ENCODE data around the gene ADNP.
A peak's percentile ranks its signal among the peaks of the same experiment; 100 is the strongest.

The ADNP gene

DNA sequence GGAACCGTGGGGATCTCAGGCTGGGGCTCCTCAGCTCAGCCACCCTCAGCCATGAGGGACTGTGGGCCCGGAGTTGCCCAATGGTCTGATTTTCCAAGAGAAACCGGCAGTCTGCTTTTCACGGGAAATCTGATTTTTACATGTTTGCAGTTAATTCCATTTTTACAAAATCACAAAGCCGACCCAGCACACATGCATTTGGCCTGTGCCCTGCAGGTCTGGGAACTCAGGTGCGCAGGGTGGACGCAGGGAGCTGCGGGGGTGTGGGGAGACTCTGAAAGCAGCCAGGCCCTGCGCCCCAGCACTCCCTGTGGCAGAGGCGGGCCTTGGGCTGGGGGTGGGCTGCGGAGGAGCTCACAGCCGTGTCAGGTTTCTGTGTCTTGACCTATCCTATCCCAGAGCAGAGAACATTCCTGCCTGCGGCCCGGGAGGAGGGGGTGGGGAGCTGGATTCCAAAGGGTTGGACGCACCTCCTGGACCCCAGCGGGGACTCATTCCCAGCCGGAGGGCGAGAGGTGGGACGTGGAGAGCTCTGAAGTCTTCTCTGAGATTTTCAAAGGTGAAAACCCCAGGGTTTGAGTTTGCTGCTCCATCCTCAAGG lies 60.6 kb downstream of the ADNP start:
- DNase-seq = no peak

DNA sequence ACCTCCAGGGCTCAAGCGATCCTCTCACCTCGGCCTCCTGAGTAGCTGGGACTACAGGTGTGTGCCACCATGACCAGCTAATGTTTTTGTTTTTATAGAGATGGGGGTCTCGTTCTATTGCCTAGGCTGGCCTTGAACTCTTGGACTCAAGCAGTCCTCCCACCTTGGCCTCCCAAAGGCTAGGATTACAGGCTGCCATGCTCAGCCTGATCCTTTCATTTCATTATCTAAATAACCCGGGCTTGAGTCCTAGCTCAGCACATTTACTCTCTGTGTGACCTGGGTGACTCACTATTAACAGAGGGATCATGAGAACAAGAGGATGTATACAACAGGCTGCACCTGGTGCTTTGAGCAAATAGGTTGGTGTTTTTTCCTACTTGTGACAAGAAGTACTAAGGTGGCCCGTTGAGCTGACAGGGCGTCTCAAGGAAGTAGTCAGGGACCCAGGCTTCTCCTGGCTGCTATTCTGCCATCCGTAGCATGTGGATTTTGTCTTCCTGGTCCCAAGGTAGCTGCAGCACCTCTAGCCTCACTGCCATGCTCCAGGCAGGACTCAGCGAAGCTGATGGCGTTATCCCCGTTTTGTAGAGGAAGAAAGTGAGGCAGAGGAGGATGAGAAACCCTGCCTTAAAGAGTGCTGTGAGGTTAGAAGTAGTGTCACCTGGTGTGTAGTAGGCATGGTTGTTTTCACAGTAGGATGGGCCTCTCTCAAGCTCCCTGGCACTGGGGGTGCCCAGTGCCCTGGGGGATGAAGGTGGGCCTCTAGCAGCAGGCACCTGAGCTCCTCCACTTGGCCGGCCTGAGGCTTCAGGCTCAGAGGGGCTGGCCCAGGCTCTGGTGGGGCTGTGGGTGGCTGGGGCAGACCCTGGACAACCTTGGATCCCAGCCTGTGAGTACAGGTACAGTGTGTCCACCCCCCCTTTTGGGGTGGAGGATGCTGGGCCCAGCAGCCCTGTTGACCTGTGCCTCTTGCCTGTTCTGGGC lies 62.4 kb downstream of the ADNP start:
- DNase-seq = no peak

DNA sequence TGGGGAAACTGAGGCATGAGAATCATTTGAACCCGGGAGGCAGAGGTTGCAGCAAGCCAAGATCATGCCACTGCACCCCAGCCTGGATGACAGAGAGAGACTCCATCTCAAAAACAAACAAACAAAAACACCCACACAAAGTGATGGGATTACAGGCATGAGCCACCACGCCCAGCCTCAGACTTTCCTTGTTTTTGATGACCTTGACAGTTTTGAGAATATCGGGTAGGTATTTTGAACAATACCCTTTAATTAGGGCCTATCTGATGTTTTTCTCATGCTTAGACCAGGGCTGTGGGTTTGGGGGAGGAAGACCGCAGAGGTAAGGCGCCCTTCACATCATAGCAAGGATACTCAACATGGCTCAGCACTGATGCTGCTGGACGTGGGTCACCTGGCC lies 63.4 kb downstream of the ADNP start:
- DNase-seq = no peak

DNA sequence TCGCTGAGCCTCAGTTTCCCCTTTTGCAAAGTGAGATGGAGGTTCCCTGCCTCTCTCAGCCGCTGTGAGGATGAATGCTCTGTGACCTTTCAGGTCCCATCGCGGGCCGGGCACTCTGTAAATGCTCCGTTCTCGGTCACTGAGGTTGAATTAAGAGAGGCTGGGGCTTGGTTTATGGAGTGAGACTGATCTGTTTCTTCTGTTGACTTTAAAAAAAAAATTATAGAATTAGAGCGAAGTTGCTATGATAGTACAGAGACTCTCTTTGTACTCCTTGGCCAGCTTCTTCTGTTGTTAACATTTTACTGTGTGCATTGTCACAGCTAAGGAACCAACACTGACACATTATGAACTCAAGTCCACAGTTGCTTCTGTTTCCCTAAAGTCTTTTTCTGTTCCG lies 64.4 kb downstream of the ADNP start:
- no peak for DNase-seq

DNA sequence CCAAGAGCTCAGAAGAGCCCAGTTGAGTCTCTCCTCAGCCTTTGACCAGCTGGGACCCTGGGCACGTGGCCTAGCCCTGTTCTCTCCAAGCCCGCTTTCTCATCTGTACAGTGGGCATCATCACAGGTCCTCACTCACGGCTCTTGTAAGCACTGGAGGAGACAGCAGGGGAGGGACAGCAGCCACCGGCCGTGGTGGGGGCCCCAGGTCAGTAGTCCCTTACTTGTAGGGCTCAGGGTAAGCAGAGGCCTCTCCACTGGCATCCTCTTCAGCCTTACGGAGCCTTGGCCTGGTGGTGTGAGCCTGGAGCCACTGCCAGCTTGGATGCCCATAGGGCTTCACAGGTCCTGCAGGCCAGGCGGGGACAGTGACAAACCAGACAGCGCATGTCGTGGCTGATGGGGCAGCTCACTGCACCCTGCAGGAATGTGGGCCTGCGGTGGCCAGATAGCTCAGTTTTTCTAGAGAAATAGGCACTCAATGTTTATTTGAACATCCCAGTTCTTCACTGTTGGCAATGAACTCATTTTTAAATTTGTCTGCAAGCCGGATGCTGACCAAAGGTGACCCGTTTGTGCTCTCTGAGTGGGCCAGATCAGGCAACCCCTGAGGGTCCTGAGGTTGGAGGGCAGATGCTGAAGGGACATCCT lies 65.1 kb downstream of the ADNP start:
- DNase-seq = no peak

DNA sequence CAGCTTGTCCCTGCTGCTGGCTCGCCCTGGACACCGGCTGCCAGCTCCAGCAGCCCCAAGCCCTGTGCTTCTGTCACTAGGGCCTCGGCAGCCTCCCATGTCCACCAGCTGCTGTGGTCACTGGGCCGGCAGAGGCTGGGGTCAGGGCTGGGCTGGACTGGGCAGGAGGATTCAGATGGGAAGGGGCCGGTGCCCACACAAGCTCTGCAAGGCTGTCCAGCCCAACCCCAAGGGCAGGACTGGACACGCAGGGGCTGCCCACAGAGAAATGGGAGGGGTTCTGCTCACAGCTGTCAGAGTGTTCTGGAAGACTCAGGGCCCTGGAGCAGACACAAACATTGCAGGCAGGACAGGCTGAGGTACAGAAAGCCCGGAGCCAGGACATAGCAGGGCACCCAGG lies 65.6 kb downstream of the ADNP start:
- no peak for DNase-seq

DNA sequence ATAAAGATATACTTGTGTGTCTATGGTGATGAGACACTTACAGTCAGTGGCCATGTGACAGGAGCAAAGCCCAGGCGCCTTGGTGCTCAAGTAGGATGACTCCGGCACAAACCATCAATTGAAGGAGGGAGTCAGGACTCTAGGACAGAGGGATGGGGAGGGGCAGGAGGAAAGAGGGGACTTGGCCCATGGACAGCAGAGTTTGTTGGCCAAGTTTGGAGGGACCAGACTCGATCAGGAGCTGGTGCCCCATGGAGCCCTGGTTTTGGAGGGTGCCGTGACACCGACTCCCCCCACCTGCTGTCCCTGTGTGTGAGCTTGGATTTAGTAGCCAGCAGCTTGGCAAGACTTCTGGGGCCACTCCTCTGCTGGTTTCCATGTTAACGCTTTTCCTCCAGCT lies 66.1 kb downstream of the ADNP start:
- no peak for DNase-seq

DNA sequence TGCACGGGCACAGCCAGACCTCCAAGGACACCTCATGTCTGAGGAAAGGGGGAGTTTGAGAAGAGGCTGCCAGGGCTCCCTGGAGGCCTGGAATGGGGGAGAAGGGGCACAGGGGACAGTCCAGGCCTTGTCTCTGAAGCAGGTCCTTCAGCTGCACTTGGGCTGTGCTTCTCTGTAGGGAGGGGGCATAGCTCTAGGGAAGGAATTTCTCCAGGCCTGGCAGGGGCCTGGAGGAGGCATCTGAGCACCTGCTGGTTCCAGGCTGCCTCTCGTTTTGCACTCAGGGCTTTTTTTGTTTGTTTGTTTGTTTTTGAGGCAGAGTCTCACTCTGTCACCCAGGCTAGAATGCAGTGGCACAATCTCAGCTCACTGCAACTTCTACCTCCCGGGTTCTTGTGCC lies 68.7 kb downstream of the ADNP start:
- DNase-seq = no peak

DNA sequence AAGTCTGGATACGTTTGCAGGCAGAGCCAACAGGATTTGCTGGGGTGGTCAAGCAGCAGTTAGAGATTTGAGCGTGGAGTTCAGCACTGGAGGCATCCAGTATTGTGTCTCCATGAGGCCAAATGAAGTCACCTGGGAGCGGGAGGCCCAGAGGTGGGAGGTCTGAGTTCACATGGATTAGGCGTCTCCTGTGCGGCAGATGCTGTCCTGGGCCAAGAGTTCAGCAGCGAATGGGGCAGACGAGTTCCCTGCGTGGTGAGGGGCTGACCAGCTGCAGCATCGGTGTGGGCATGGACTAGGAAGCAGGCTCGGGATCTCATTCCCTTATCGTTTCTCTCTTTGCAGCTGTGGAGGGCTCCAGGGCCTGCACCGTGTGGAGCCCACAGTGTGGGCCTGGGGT lies 70.2 kb downstream of the ADNP start:
- DNase-seq = no peak

DNA sequence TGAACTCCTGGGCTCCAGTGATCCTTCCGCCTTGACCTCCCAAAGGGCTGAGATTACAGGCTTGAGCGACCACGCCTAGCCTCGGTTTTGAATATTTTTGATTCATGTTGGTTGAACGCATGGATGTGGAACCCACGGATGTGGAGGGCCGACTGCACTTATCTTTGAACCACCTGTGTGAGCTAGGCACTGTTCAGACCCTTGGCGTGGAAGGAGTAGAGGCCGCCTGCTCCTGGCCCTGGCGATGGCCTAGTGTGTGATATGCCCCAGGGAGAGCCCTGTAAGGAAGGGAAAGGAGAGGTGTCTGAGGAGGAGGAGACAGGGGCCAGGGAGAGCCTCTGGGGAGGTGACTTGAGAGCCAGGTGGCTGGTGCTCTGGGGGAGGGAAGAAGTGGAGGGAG lies 72.1 kb downstream of the ADNP start:
- DNase-seq = no peak

DNA sequence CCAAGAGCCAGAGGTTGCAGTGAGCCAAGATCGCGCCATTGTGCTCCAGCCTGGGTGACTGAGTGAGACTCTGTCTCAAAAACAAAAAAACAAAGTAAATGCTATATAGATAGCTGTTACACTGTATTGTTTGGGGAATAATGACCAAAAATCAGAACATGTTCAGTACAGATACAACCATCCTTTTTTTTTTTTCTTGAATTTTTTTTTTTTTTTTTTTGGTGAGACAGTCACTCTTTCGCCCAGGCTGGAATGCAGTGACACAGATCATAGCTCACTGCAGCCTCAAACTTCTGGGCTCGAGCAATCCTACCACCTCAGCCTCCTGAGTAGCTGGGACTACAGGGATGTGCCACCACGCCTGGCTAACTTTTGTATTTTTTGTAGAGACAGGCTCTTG lies 72.7 kb downstream of the ADNP start:
- DNase-seq = no peak

DNA sequence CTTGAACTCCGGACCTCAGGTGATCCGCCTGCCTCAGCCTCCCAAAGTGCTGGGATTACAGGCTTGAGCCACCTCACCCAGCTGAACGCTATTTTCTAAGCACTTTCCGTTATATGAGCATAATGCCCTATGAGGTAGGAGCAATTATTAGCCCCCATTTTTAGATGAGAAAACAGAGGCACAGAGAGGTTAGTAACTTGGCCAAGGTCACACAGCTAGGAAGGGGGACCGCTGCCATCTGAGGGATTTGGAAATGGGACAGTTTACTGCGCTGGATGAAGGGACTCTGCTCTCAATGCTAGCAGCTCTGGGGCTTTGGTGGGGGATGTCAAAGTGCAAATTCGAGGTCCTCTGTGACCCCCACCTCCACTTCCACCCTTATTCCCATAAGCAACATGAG lies 73.9 kb downstream of the ADNP start:
- DNase-seq = no peak

DNA sequence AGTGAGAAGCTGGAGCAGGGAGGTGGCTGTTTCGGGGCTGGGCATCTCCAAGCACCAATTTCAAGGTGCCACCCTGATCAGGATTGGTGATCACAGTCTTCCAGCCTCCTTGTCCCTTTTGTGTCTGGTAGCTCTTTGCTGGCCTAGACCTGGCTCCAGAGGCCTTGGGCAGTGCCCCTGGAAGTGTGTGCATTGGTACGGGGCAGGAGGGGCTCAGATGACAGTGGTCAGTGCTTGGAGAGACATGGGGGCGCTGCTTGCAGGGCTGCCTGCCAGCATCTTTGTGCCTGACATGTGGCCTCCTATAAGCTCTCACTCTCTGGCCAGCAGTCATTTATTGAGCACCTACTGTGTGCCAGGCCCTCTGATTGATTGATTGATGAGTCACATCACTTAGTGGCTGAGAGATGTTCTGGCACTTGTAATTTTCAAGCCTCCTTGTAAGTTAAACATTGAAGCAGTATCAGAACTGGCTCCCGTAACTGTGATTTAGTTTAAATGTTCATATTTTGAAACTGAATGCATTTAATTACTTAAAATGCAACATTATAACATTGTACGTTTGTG lies 74.7 kb downstream of the ADNP start:
- no peak for DNase-seq

DNA sequence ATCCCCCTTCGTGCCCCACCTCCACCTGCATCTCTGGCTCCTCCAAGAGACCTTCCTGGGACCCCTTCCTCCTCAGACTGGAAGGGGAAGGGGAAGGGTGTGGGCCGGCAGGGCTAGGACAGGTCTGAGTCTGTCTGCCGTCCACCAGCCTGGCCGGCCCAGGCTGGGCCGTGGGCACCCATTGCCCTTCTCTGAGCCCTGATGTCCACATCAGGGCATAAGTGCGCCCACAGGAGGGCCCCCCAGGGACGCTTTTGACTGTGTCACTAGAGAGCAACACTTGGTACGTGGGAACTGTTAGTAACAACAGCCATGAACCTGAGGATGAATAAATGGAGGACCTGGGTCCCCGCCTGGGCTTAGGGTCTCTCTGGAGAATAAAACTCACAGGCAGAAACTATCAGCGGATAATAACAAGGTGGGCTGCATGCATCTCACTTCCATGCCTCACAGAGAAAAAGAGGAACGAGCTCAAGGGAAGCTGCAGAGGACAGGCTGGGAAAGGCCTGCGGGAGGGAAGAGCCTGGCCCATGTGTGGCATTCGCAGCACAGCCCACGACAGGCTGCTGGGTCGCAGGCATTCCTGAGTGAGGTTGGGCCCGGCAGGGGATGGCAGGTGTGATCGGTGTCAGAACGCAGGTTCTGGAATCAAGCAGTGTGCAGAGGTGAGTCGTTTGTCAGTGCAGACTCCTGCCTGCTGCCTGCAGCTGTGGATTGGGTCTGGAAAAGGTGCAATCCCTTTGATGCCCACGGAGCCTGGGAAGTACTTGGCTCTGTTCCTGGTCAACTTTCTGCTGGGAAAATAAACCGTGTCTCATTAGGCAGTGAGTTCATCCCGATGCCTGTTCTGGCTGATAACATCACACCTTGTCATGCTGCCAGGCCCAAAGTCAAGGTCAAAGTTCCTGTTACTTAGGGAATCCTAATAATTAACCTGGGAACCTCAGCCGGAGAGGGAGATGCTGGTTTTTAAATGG lies 75.5 kb downstream of the ADNP start:
- DNase-seq = no peak

DNA sequence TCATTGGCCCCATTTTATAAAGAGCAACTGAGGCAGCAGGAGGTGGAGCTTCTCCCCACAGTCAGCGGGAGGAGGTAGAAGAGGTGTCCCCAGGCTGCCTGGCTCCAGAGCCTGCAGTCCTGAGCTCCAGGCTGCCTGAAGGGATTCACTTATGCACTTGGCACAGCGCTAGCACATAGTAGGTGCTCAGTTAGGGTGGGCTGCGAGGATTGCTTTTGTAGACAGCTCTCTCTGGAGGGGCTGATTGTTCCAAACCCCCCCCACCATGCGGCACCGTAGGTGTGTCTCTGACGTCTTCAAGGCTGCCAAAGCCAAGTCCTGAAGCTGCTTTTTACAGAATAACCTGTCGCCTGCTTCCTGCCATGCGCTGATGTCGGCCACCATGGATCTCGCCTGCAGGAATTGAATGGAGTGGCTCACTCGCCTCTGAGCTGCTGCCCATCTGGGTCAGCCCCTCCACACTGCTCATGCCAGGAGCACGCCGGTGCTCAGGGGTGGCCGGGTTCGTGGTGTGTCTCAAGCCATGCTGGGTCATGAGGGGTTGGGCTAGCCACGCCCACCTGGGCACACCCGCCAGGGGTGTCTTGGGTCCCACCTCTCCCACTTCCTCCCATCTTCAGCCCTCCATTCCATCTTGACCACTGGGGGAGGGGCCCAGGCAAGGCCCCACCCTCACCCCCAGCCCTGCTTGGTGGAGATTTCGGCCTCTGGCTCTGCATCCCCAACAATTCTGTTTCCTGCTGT lies 76.6 kb downstream of the ADNP start:
- DNase-seq = peak; percentile 24

DNA sequence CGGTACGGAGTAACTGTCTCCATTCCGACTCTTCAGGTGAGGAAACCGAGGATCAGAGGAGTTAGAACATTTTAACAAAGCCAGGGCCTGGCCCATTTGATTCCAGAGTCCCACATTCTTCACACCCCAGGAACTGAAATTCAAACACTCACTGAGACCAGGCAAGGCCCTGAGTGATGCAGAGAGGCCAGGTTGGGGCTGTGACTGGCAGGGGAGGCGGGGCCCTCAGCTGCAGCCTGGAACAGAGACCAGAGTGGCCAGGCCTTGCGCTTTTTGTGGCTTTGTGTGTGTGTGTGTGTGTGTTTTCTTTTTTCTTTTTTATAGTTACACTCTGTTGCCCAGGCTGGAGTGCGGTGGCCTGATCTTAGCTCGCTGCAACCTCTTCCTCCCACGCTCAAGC lies 79.2 kb downstream of the ADNP start:
- DNase-seq = no peak

DNA sequence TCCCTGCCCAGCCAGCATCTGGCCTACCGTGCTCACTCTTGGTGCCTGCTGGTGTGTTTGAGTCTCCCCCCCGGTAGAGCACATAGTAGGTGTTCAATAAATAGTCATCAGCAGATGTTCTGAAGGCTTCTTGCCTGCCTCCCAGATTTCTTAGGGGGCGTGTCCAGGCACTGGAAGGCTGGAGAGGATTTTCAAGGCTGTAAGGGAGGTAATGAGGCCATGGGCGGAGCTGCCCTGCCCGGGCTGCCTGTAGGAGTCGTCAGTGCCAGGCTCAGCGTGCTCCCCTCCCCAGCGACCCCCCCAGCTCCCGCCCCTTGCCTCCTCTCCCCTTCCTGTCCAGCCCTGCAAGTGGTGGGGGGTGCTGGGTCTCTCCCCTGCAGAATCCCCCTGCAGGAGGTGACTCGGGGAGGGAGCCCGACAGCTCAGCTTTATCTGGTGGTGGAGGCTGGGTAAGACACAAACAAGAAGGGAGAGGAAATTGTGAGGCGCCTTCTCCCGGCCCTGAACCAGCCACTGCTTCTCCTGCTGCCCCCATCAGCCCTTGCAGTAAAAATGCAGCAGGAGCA lies 80.4 kb downstream of the ADNP start:
- peak; percentile 44 for DNase-seq

DNA sequence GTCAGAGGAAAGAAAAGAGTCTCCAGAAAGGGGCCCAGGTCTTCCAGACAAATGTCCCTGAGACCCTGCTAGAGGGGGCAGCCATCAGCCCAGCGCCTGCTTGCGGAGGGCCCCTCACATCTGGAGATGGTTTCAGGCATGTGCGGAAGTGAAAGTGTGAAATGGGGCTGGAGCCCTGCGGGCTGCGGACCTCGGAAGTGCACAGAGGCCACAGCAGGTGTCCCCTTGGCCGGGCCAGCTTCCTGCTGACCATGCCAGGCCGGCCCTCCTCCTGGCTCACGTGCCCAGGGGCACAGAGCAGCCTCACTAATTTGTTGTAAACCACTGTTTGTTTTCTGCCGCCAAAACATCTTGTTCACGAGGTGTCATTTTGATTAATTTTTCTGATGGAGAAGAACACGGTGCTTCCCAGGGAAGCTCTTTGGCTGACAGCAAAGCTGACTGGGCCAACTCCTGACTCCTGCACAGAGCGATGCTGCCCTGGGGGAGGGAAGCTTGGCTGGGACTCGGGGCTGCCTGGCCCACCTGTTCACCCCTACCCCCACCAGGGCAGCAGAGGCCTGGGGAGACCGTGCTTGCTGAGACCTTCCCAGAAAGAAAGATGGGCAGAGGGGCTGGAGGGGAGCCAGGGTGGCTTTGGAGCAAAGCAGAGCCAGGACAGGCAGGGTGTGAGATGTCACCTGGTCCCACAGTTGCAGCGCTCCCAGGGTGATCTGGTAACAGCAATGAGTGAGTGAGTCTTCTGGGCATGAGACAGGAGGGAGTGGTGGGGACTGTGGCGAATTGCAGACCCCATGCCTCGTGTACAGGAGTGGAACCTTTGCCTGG lies 82.2 kb downstream of the ADNP start:
- no peak for DNase-seq

DNA sequence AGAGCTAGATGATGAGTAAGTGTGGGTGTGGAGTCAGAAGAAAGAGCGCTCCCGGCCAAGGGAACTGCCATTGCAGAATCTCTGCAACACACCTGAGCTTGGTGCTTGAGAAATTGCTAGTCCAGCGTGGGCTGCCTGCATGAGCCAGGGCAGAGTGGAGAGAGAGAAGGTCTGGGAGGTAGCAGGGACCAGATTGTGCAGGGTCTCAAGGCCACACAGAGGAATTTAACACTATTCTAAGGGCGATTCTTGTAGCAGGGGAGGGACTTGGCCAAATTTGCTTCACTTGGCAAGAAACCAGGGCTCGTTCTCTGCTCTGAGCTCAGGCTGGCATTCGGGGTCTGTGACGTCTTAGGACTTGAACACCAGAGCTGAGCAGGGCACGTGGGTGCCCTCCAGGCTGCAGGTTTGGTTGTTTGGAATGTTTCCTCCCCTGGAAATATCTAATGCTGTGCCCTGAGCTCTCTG lies 82.9 kb downstream of the ADNP start:
- DNase-seq = no peak

DNA sequence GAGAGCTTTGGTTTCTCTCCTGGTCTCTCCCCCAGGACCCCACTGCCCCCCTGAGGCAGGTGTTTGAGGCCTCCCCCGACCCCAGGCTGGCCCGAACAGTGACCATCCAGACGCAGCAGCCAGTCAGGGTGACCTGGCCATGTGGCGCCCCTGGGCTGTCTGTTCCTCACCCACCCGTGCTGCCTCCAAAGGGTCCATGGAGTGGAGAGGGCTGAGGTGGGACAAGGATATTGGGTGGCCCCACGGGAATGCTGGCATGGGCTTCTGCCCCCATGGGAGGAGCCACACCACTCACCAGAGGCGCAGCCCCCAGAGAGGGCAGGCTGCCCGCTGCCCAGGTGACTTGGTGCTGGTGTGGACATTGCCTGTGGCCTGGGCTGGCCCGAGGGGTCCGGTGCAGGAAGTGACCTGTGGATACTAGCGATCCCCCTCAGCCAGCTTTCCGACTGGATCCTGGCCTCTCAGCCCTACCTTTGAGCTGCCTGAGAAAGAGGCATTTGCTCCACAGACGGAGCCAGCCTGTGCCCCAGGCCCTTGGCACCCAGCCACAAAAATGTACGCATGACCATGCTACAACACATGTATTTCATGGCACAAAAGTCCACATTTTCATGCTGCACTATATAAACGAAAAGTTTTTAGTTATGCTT lies 85.5 kb downstream of the ADNP start:
- no peak for DNase-seq
